HepG2 (cell line): Measurements from ENCODE around the gene TMEM200A. TPM values are rescaled to one million over a fixed set of nuclear protein-coding genes. Genes with fewer than 3 reads are reported as not detected.

Experiments
- FOXK2 ChIP-seq: fragments of 450-650 bp; IDR thresholded peaks from 2 replicates; pipeline ENCODE4 v1.6.1; 2016
- FOXP4 ChIP-seq: sonication (generic); formaldehyde crosslinking; IDR thresholded peaks from 2 replicates; pipeline ENCODE4 v1.4.0; 2020; ENCODE audit warnings: missing genetic modification reagents
- GTF2F1 ChIP-seq: fragments of 150-350 bp; IDR thresholded peaks from 2 replicates; pipeline ENCODE4 v1.6.1; 2014; ENCODE audit warnings: low read length
- GZF1 ChIP-seq: sonication (generic); formaldehyde crosslinking; IDR thresholded peaks from 2 replicates; pipeline ENCODE4 v1.5.1; 2020; ENCODE audit warnings: mild to moderate bottlenecking, missing genetic modification reagents
- HIC2 ChIP-seq: sonication (generic); formaldehyde crosslinking; IDR thresholded peaks from 2 replicates; pipeline ENCODE4 v1.9.0; 2022; ENCODE audit warnings: low read depth, missing genetic modification reagents
- KDM1A ChIP-seq: IDR thresholded peaks from 2 replicates; pipeline ENCODE4 v1.6.1; 2016; ENCODE audit warnings: missing compliant biosample characterization
- MTF2 ChIP-seq: sonication (generic); formaldehyde crosslinking; IDR thresholded peaks from 2 replicates; pipeline ENCODE4 v1.5.0; 2020; ENCODE audit warnings: missing genetic modification reagents, borderline replicate concordance
- NRL ChIP-seq: sonication (generic); formaldehyde crosslinking; IDR thresholded peaks from 2 replicates; pipeline ENCODE4 v1.5.0; 2020; ENCODE audit warnings: missing genetic modification reagents, mild to moderate bottlenecking, moderate library complexity, borderline replicate concordance
- PATZ1 ChIP-seq: sonication (generic); formaldehyde crosslinking; IDR thresholded peaks from 2 replicates; pipeline ENCODE4 v1.4.0; 2020; ENCODE audit warnings: missing genetic modification reagents
- RXRA ChIP-seq: sonication (generic); formaldehyde crosslinking; IDR thresholded peaks from 2 replicates; pipeline ENCODE4 v1.5.1; 2020; ENCODE audit warnings: missing genetic modification reagents
- SALL1 ChIP-seq: sonication (generic); formaldehyde crosslinking; IDR thresholded peaks from 2 replicates; pipeline ENCODE4 v1.8.0; 2022; ENCODE audit warnings: mild to moderate bottlenecking, missing genetic modification reagents
- THAP8 ChIP-seq: sonication (generic); formaldehyde crosslinking; IDR thresholded peaks from 2 replicates; pipeline ENCODE4 v1.5.1; 2020; ENCODE audit warnings: missing genetic modification reagents, mild to moderate bottlenecking, borderline replicate concordance
- ZFP91 ChIP-seq: sonication (generic); formaldehyde crosslinking; IDR thresholded peaks from 2 replicates; pipeline ENCODE4 v1.9.0; 2022; ENCODE audit warnings: missing genetic modification reagents, mild to moderate bottlenecking, borderline replicate concordance
- ZNF121 ChIP-seq: sonication (generic); formaldehyde crosslinking; IDR thresholded peaks from 2 replicates; pipeline ENCODE4 v1.5.0; 2020; ENCODE audit warnings: mild to moderate bottlenecking, missing genetic modification reagents
- ZNF136 ChIP-seq: sonication (generic); formaldehyde crosslinking; IDR thresholded peaks from 2 replicates; pipeline ENCODE4 v1.8.1; 2022; ENCODE audit warnings: low read depth, mild to moderate bottlenecking, moderate library complexity, missing genetic modification reagents
- ZNF207 ChIP-seq: fragments of 450-650 bp; IDR thresholded peaks from 2 replicates; pipeline ENCODE4 v1.6.1; 2016; ENCODE audit warnings: antibody characterized with exemption, borderline replicate concordance
- ZNF225 ChIP-seq: sonication (generic); formaldehyde crosslinking; IDR thresholded peaks from 2 replicates; pipeline ENCODE4 v1.4.0; 2020; ENCODE audit warnings: mild to moderate bottlenecking, missing genetic modification reagents
- ZNF44 ChIP-seq: sonication (generic); formaldehyde crosslinking; IDR thresholded peaks from 2 replicates; pipeline ENCODE4 v1.5.1; 2020; ENCODE audit warnings: mild to moderate bottlenecking, missing genetic modification reagents
- ZNF501 ChIP-seq: sonication (generic); formaldehyde crosslinking; IDR thresholded peaks from 2 replicates; pipeline ENCODE4 v1.5.1; 2020; ENCODE audit warnings: mild to moderate bottlenecking, moderate library complexity, missing genetic modification reagents
- ZNF782 ChIP-seq: sonication (generic); formaldehyde crosslinking; IDR thresholded peaks from 2 replicates; pipeline ENCODE4 v1.4.0; 2020; ENCODE audit warnings: missing genetic modification reagents, mild to moderate bottlenecking, borderline replicate concordance
- ZNF788 ChIP-seq: sonication (generic); formaldehyde crosslinking; IDR thresholded peaks from 2 replicates; pipeline ENCODE4 v1.5.0; 2020; ENCODE audit warnings: mild to moderate bottlenecking, missing genetic modification reagents, borderline replicate concordance
- polyA plus RNA-seq, 8 experiments: library from polyadenylated mRNA; depleted of rRNA in 3 of 8; stranded (reverse) in 7 of 8; unstranded in 1 of 8; fragments of >200 nt; fragmentation: Illumina TruSeq in 4 of 8; extraction: Trizol in 4 of 8; gene quantifications; 2 replicates each; pipeline versions ENCODE4 v1.2.1 to v1.2.3, GENCODE V29; 2011 to 2016; ENCODE audit warnings: low read depth in 4 of 8, missing spikeins in 1 of 8, mixed read lengths in 1 of 8; ENCODE audit not compliant: insufficient read depth in 1 of 8
- total RNA-seq, 5 experiments: library from RNA; depleted of rRNA; stranded (reverse); fragments of >200 nt; fragmentation: Illumina TruSeq; extraction: Trizol; gene quantifications; 2 replicates each; pipeline ENCODE4 v1.2.3, GENCODE V29; 2016; ENCODE audit warnings: low read depth in 1 of 5

TMEM200A gene
- total and polyA plus RNA-seq, 2 of the 13 experiments (the other 11 are each of a cell fraction or from before 2014, with no cell fraction given) = 0.34 TPM; not detected in 1

GRCh38 chr6:130365166-130366106, at the start of gene TMEM200A (continued):
- TF ChIP-seq GZF1 (CRISPR knock-in tag) (0 out of 2 replicates have a peak, but pooled peaks have one; percentile 65), RXRA (peak; percentile 22; the same call in 1 of the 2 replicates), PATZ1 (CRISPR knock-in tag) (0 out of 2 replicates have a peak, but pooled peaks have one; percentile 22), ZNF44 (CRISPR knock-in tag) (no peak), ZNF207 (no peak), ZNF225 (CRISPR knock-in tag) (peak; percentile 51; the same call in 1 of the 2 replicates), ZNF501 (CRISPR knock-in tag) (peak; percentile 34; the same call in 1 of the 2 replicates), MTF2 (CRISPR knock-in tag) (peak; percentile 99), KDM1A (CRISPR knock-in tag) (no peak), ZNF782 (CRISPR knock-in tag) (no peak), GTF2F1 (no peak), THAP8 (CRISPR knock-in tag) (no peak), ZNF788 (CRISPR knock-in tag) (peak; percentile 34; the same call in 1 of the 2 replicates), SALL1 (peak; percentile 51), ZNF136 (CRISPR knock-in tag) (no peak), HIC2 (CRISPR knock-in tag) (no peak), ZNF121 (CRISPR knock-in tag) (no peak), FOXK2 (no peak), ZFP91 (peak; percentile 55; the same call in 1 of the 2 replicates), FOXP4 (CRISPR knock-in tag) (0 out of 2 replicates have a peak, but pooled peaks have one; percentile 20), NRL (peak; percentile 60; the same call in 1 of the 2 replicates)
